DOHH2 (cell line): ENCODE data around the gene ARHGAP4.

ENCODE experiments used
- H3F3A ChIP-seq: fragments of 200-600 bp; sonication (generic), shearing (Covaris generic); 2 replicates; pipeline ENCODE4 v1.6.0; 2016; ENCODE audit warnings: antibody characterized with exemption, mild to moderate bottlenecking; ENCODE audit not compliant: control insufficient read depth, insufficient read depth
- H3K27ac ChIP-seq: fragments of 200-600 bp; sonication (generic); 2 replicates; pipeline ENCODE4 v1.5.1; 2014; ENCODE audit warnings: low read depth, mild to moderate bottlenecking, low read length, moderate library complexity
- H3K27me3 ChIP-seq: fragments of 200-600 bp; sonication (generic); 2 replicates; pipeline ENCODE4 v1.6.1; 2014; ENCODE audit warnings: mild to moderate bottlenecking, low read length, mixed read lengths; ENCODE audit not compliant: control insufficient read depth
- H3K36me3 ChIP-seq: fragments of 200-600 bp; sonication (generic); 2 replicates; pipeline ENCODE4 v1.6.1; 2014; ENCODE audit warnings: mild to moderate bottlenecking, low read length, moderate library complexity, mixed read lengths; ENCODE audit not compliant: control insufficient read depth
- H3K4me1 ChIP-seq: fragments of 200-600 bp; sonication (generic); 2 replicates; pipeline ENCODE4 v1.6.1; 2014; ENCODE audit warnings: mild to moderate bottlenecking, low read length, mixed read lengths; ENCODE audit not compliant: control insufficient read depth
- H3K4me2 ChIP-seq: fragments of 200-600 bp; sonication (generic); 2 replicates; pipeline ENCODE4 v1.6.0; 2014; ENCODE audit warnings: mild to moderate bottlenecking, low read length, moderate library complexity
- H3K4me3 ChIP-seq: fragments of 200-600 bp; sonication (generic); 2 replicates; pipeline ENCODE4 v1.5.1; 2014; ENCODE audit warnings: mild to moderate bottlenecking, low read length, mixed read lengths
- H3K79me2 ChIP-seq: fragments of 200-600 bp; sonication (generic); 2 replicates; pipeline ENCODE4 v1.6.1; 2014; ENCODE audit warnings: mild to moderate bottlenecking, low read length, mixed read lengths; ENCODE audit not compliant: control insufficient read depth
- H3K9me2 ChIP-seq: fragments of 200-600 bp; sonication (generic); replicated peaks from 2 replicates; pipeline ENCODE4 v1.6.1; 2014; ENCODE audit warnings: mild to moderate bottlenecking, low read length, mixed read lengths; ENCODE audit not compliant: control insufficient read depth
- H3K9me3 ChIP-seq: fragments of 200-600 bp; sonication (generic); 2 replicates; pipeline ENCODE4 v1.6.1; 2014; ENCODE audit warnings: antibody characterized with exemption, low read length, mixed read lengths; ENCODE audit not compliant: control insufficient read depth, insufficient read depth
- H4K20me1 ChIP-seq: fragments of 200-600 bp; sonication (generic); 2 replicates; pipeline ENCODE4 v1.6.0; 2014; ENCODE audit warnings: low read depth, mild to moderate bottlenecking, antibody characterized with exemption, low read length, moderate library complexity; ENCODE audit not compliant: control insufficient read depth, insufficient read depth
- EZH2phosphoT487 ChIP-seq: fragments of 200-600 bp; sonication (generic); IDR thresholded peaks from 2 replicates; pipeline ENCODE4 v1.6.1; 2017; ENCODE audit warnings: borderline replicate concordance, mild to moderate bottlenecking, antibody characterized with exemption, low read length, moderate library complexity, mixed read lengths
- TF ChIP-seq, protein P1 (sequence below): fragments of 200-600 bp; sonication (generic); IDR thresholded peaks from one replicate; pipeline ENCODE4 v1.5.1; 2014; ENCODE audit warnings: antibody characterized with exemption, mild to moderate bottlenecking, low read depth, low read length; ENCODE audit not compliant: poor library complexity, severe bottlenecking

Gene ARHGAP4

DNA sequence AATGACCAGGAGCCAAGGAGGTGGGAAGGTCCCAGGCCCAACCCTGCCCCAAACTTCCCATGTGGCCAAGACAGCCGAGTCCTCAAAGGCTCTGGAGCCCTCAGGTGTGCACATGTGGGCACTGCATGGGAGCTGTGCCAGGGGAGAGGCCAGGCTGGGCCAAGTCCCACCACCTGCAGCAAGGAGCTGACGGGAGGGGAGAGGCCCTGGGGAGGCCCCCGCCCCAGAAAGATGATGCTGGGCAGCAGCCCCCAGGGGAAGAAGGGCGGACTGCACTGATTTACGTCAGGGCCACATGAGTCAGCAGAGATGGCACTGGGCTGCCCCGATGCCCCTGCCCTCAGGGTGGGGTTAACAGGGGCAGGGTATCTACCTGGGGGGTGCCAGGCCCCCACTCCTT lies 41.5 kb downstream of the ARHGAP4 start:
- Histone ChIP-seq H3K4me3 (no peak overlapping the region), H4K20me1 (no peaks in the 10 kb centered on the region)
- TF ChIP-seq, protein P1, sequence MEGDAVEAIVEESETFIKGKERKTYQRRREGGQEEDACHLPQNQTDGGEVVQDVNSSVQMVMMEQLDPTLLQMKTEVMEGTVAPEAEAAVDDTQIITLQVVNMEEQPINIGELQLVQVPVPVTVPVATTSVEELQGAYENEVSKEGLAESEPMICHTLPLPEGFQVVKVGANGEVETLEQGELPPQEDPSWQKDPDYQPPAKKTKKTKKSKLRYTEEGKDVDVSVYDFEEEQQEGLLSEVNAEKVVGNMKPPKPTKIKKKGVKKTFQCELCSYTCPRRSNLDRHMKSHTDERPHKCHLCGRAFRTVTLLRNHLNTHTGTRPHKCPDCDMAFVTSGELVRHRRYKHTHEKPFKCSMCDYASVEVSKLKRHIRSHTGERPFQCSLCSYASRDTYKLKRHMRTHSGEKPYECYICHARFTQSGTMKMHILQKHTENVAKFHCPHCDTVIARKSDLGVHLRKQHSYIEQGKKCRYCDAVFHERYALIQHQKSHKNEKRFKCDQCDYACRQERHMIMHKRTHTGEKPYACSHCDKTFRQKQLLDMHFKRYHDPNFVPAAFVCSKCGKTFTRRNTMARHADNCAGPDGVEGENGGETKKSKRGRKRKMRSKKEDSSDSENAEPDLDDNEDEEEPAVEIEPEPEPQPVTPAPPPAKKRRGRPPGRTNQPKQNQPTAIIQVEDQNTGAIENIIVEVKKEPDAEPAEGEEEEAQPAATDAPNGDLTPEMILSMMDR = peak; percentile 19
- TF ChIP-seq EZH2phosphoT487 = no peak

DNA sequence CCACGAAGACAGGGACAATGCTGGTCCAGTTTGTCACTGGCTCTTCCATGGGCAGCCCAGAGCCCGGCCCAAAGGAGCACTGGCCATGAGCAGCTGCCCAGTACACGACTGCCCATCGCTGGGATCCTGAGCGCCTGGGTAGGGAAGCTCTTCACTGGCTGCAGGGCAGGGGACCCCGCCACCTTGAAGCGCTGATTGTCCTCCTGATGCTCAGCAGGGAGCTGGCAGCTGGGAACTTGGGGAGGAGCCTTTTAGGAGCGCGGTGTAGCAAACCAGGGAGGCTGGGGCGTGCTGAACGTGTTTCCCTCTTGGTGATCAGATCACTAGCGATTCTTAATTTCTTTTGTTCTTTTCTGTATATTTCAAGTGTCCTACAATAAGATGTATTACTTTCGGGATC lies 41.9 kb downstream of the ARHGAP4 start:
- Histone ChIP-seq H3K4me2 (no peak overlapping the region), H3K4me1 (peaks cover 16% of the 10 kb centered on the region), H3K27me3 (peaks cover 38% of the 10 kb centered on the region), H3K79me2 (no peaks in the 10 kb centered on the region), H3K36me3 (no peaks in the 10 kb centered on the region), H3K4me3 (no peak overlapping the region), H3K9me2 (no peaks in the 10 kb centered on the region), H3K9me3 (no peaks in the 10 kb centered on the region), H4K20me1 (no peaks in the 10 kb centered on the region), H3F3A (no peaks in the 10 kb centered on the region), H3K27ac (no peak overlapping the region)
- TF ChIP-seq EZH2phosphoT487 = no peak
- TF ChIP-seq, protein P1 = no peak

More for the DNA sequence above, 41.5 kb downstream of the ARHGAP4 start:
- no peaks in the 10 kb centered on the region for H3K9me3 ChIP-seq
- H3K36me3 ChIP-seq = no peaks in the 10 kb centered on the region
- peaks cover 38% of the 10 kb centered on the region for H3K27me3 ChIP-seq
- no peak overlapping the region for H3K4me2 ChIP-seq
- no peaks in the 10 kb centered on the region for H3F3A ChIP-seq
- peaks cover 17% of the 10 kb centered on the region for H3K4me1 ChIP-seq
- no peaks in the 10 kb centered on the region for H3K9me2 ChIP-seq
- no peaks in the 10 kb centered on the region for H3K79me2 ChIP-seq
- H3K27ac ChIP-seq = no peak overlapping the region

DNA sequence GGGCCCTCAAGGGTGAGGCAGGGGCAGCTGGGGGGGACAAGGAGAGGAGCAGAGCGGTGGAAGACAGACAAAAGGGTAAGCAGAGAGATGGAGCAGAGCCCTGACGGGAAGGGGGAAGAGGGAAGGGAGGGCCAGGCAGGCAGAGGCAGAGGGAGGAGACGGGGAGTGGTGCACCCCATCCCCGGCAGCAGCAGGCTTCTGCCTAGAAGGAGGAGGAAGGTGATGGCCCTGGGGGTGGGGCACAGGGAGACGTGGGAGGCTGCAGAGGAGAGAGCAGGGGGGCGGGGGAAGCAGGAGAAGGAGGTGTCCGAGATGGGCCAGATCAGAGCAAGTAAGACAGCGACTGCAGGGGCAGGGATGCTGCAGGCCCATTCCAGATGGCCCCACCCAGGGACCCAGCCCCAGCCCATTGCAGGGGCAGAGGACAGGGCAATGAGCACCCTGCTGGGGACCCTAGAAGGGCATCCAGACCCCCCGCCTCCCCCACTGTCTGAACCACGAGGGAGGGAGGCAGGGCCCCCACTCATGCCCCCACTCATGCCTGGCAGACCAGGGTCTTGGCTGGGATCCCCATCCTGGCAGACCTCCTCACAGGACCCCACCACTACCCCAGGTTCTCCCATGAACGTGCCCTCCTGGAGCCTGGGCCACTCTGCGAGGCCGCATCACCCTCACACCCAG lies 42.8 kb downstream of the ARHGAP4 start:
- Histone ChIP-seq H4K20me1 (no peaks in the 10 kb centered on the region), H3K9me3 (no peaks in the 10 kb centered on the region), H3K9me2 (no peaks in the 10 kb centered on the region), H3K79me2 (no peaks in the 10 kb centered on the region), H3K36me3 (no peaks in the 10 kb centered on the region), H3K27ac (no peak overlapping the region), H3K4me2 (no peak overlapping the region), H3K4me1 (peaks cover 8% of the 10 kb centered on the region), H3K27me3 (peaks cover 40% of the 10 kb centered on the region), H3F3A (no peaks in the 10 kb centered on the region), H3K4me3 (no peak overlapping the region)
- no peak for TF ChIP-seq EZH2phosphoT487
- TF ChIP-seq, protein P1 = no peak
